B cell (primary cell): Measurements from ENCODE around the gene OR1G1. TPM values are rescaled to one million over a fixed set of nuclear protein-coding genes. Genes with fewer than 3 reads are reported as not detected.
A peak's percentile ranks its signal among the peaks of the same experiment; 100 is the strongest.
"Not testable (repeated sequence)": the region's sequence is repeated elsewhere in the genome, so short reads cannot be mapped to it uniquely, and the experiment has no call there.

ENCODE experiments used
- ATAC-seq: fragments of 200-7000 bp; cut with Tn5 transposase; one replicate; pipeline ENCODE4 v1.10.0; 2021; ENCODE audit warnings: low read depth, mild to moderate bottlenecking, moderate number of reproducible peaks, moderate library complexity
- CTCF ChIA-PET: fragments of 350-600 bp; sonication (Branson Sonifier 250); formaldehyde crosslinking; loops from one replicate; lab custom pipeline; 2021; ENCODE audit warnings: antibody characterized with exemption, inconsistent platforms; lab: Charles Lee
- POLR2A ChIA-PET: fragments of 350-600 bp; sonication (Branson Sonifier 250); formaldehyde crosslinking; loops from one replicate; lab custom pipeline; 2021; ENCODE audit warnings: antibody characterized with exemption; lab: Charles Lee
- DNase-seq: peaks from one replicate; pipeline ENCODE4 v3.0.0; 2013
- H2AFZ ChIP-seq: 2 replicates; pipeline ENCODE4 v1.6.1; 2012; ENCODE audit warnings: mild to moderate bottlenecking, low read depth, low read length; ENCODE audit not compliant: insufficient read depth, poor library complexity, severe bottlenecking
- H3K27ac ChIP-seq, 2 donors: 1 replicate in 1 of 2; 2 replicates in 1 of 2; pipeline ENCODE4 v1.5.1; 2012 to 2013; ENCODE audit warnings: low read length in 2 of 2, mild to moderate bottlenecking in 2 of 2, moderate library complexity in 1 of 2
- H3K27me3 ChIP-seq, 4 experiments: fragments of 200-600 bp in 1 of 4; sonication (generic) in 1 of 4; replicated peaks in 1 of 4; 1 replicate in 2 of 4; 2 replicates in 2 of 4; pipeline versions ENCODE4 v1.6.1 to v1.7.0; 2013 to 2016; ENCODE audit warnings: low read length in 3 of 4, mild to moderate bottlenecking in 2 of 4, mixed read lengths in 1 of 4, moderate library complexity in 1 of 4; ENCODE audit not compliant: insufficient read depth in 4 of 4, control insufficient read depth in 3 of 4; ENCODE audit errors: control extremely low read depth in 1 of 4
- H3K36me3 ChIP-seq, 2 experiments: replicated peaks in 1 of 2; 1 replicate in 1 of 2; 2 replicates in 1 of 2; pipeline versions ENCODE4 v1.6.1 to v1.7.1; 2013; ENCODE audit warnings: low read length in 1 of 2; ENCODE audit not compliant: insufficient read depth in 2 of 2, control insufficient read depth in 1 of 2; ENCODE audit errors: control extremely low read depth in 1 of 2, extremely low read depth in 1 of 2
- H3K4me1 ChIP-seq, 2 donors: fragments of 200-600 bp in 1 of 2; sonication (generic) in 1 of 2; 1 replicate in 1 of 2; 2 replicates in 1 of 2; pipeline versions ENCODE4 v1.5.1 to v1.6.1; 2013 to 2017; ENCODE audit warnings: low read length in 2 of 2; ENCODE audit not compliant: control insufficient read depth in 2 of 2, insufficient read depth in 2 of 2
- H3K4me2 ChIP-seq: replicated peaks from 2 replicates; pipeline ENCODE3; 2012; ENCODE audit warnings: mild to moderate bottlenecking, low read depth, low read length; ENCODE audit not compliant: poor library complexity, severe bottlenecking
- H3K4me3 ChIP-seq, 5 experiments: fragments of 200-600 bp in 1 of 5; sonication (generic) in 1 of 5; 1 replicate in 3 of 5; 2 replicates in 2 of 5; pipeline versions ENCODE4 v1.5.1 to v1.7.0; 2011 to 2016; ENCODE audit warnings: low read length in 4 of 5, mild to moderate bottlenecking in 4 of 5, low read depth in 2 of 5, control low read depth in 1 of 5, moderate library complexity in 1 of 5; ENCODE audit not compliant: insufficient read depth in 1 of 5; ENCODE audit errors: control extremely low read depth in 1 of 5, extremely low read depth in 1 of 5
- H3K79me2 ChIP-seq: fragments of 200-600 bp; sonication (generic); one replicate; pipeline ENCODE4 v1.6.0; 2016; ENCODE audit warnings: low read length; ENCODE audit not compliant: control insufficient read depth, insufficient read depth
- H3K9ac ChIP-seq: fragments of 200-600 bp; sonication (generic); 2 replicates; pipeline ENCODE4 v1.6.1; 2017; ENCODE audit warnings: mild to moderate bottlenecking, low read length, moderate library complexity
- H3K9me3 ChIP-seq, 3 donors: one replicate each; pipeline versions ENCODE4 v1.6.1 to v1.7.1; 2013; ENCODE audit warnings: low read length in 2 of 3; ENCODE audit not compliant: control insufficient read depth in 2 of 3, insufficient read depth in 1 of 3; ENCODE audit errors: control extremely low read depth in 1 of 3
- H4K20me1 ChIP-seq: 2 replicates; pipeline ENCODE4 v1.6.0; 2012; ENCODE audit warnings: mild to moderate bottlenecking, low read length; ENCODE audit not compliant: insufficient read depth, control insufficient read depth, poor library complexity, severe bottlenecking
- H3K27ac Mint-ChIP-seq: one replicate; pipeline ENCODE4 v1.8.0; 2021; ENCODE audit warnings: mixed read lengths
- H3K27me3 Mint-ChIP-seq: one replicate; pipeline ENCODE4 v1.8.0; 2021; ENCODE audit warnings: mixed read lengths
- H3K4me1 Mint-ChIP-seq: one replicate; pipeline ENCODE4 v1.8.0; 2021; ENCODE audit warnings: mixed read lengths
- H3K4me3 Mint-ChIP-seq: one replicate; pipeline ENCODE4 v1.8.0; 2021; ENCODE audit warnings: mixed read lengths
- H3K9me3 Mint-ChIP-seq: one replicate; pipeline ENCODE4 v1.8.0; 2022; ENCODE audit warnings: mixed read lengths; ENCODE audit not compliant: insufficient read depth
- CTCF ChIP-seq: fragments of 200-600 bp; IDR thresholded peaks from one replicate; pipeline ENCODE4 v1.8.0; 2022; ENCODE audit warnings: antibody characterized with exemption, mild to moderate bottlenecking
- EZH2 ChIP-seq: IDR thresholded peaks from 2 replicates; pipeline ENCODE4 v1.6.1; 2012; ENCODE audit warnings: borderline replicate concordance, low read depth, mild to moderate bottlenecking, moderate library complexity, low read length; ENCODE audit not compliant: insufficient read depth, poor library complexity, severe bottlenecking
- WGBS: methylation state at CpG from one replicate; pipeline ENCODE4 v1.1.5; 2013; ENCODE audit warnings: missing lambda C conversion rate; ENCODE audit not compliant: insufficient coverage; 5-methylcytosine and 5-hydroxymethylcytosine counted together
- intact Hi-C: fragments of 100-400 bp; cut with micrococcal nuclease; formaldehyde crosslinking; loops from one replicate; pipeline ENCODE4 v1.10.0; 2022
- polyA plus RNA-seq: library from polyadenylated mRNA; depleted of rRNA; stranded (reverse); fragments of >200 nt; gene quantifications from 2 replicates; pipeline ENCODE4 v1.2.3, GENCODE V29; 2012
- total RNA-seq, 2 donors: library from RNA; stranded (reverse); fragments of 120-200 nt in 1 of 2; gene quantifications; 1 replicate in 1 of 2; 2 replicates in 1 of 2; pipeline versions ENCODE4 v1.2.3 to v1.2.4, GENCODE V29; 2013 to 2022

Gene OR1G1
- total and polyA plus RNA-seq, 2 donors (not counting 1 experiment from before 2014, with no cell fraction given) = not detected

DNA sequence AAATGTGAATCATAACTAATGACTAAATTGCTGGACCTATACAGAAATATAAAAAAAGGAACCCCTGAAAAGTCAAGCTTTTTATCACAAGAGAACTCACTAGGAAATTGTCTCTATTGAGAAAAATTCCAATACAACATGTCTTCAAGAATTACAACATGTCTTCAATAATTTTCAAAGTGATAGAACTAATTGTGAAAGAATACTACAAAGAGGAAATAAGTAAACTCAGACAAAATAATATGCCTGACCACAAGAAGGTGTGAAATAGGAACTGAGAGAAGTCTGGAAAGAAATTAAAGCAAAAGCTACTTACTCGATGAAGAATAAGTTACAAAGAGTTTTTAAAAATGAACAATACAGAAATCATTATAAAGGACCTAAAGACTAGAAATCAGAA is 29.9 kb upstream of the OR1G1 start:
- peaks cover 15% of the 10 kb centered on the region for H3K27me3 Mint-ChIP-seq
- Histone ChIP-seq H3K36me3 (no peaks in the 10 kb centered on the region), H3K27me3 (peaks cover 0 to 4% (median 0%) of the 10 kb centered on the region in 4 experiments), H3K79me2 (no peaks in the 10 kb centered on the region), H3K9me3 (peaks cover 1 to 4% (median 3%) of the 10 kb centered on the region in 3 donors), H3K4me1 (peaks cover 7 to 19% of the 10 kb centered on the region in 2 donors), H4K20me1 (no peaks in the 10 kb centered on the region), H3K27ac (no peak overlapping the region), H3K9ac (no peak overlapping the region), H3K4me3 (no peak overlapping the region), H2AFZ (no peak overlapping the region), H3K4me2 (peak overlapping the region; percentile 40)
- no CpG with 5 or more reads among the region's 1 CpG for WGBS
- DNase-seq = peak; percentile 32
- ChIA-PET CTCF (no interaction called here), POLR2A (no interaction called here)
- TF ChIP-seq EZH2 = no peak
- TF ChIP-seq CTCF = no peak
- intact Hi-C loops = no loop called here
- peaks cover 17% of the 10 kb centered on the region for H3K4me1 Mint-ChIP-seq
- no peak for ATAC-seq
- no peaks in the 10 kb centered on the region for H3K9me3 Mint-ChIP-seq
- H3K4me3 Mint-ChIP-seq = peak overlapping the region; percentile 2
- H3K27ac Mint-ChIP-seq = no peak overlapping the region

- H3K79me2 ChIP-seq, intact Hi-C loops, H3K9me3 Mint-ChIP-seq, H3K9ac ChIP-seq, H4K20me1 ChIP-seq, H2AFZ ChIP-seq, H3K9me3 ChIP-seq, H3K4me3 Mint-ChIP-seq, CTCF ChIA-PET, H3K27ac Mint-ChIP-seq, H3K4me3 ChIP-seq, ATAC-seq, H3K27me3 ChIP-seq, POLR2A ChIA-PET, H3K4me1 Mint-ChIP-seq, H3K4me2 ChIP-seq, H3K27ac ChIP-seq, H3K4me1 ChIP-seq, H3K36me3 ChIP-seq, DNase-seq: not testable (repeated sequence)
- H3K27me3 Mint-ChIP-seq = peaks cover 13% of the 10 kb centered on the region
- WGBS = no CpG with 5 or more reads among the region's 3 CpGs
These were observed 10.1 kb upstream of the OR1G1 start for GRCh38 chr17:3137494-3137893.
